Activated CD4-positive, CD25-positive, alpha-beta regulatory T cell treated with anti-CD3 and anti-CD28 coated beads, Interleukin-2, amount 50 U/mL, for 24 hours (primary cell): Measurements from ENCODE around the gene PAK6.

ENCODE experiments used
- ATAC-seq, 2 donors: fragments of 150-1000 bp; cut with Tn5 transposase; one replicate each; pipeline ENCODE4 v1.10.0; 2021; ENCODE audit warnings: mild to moderate bottlenecking in 1 of 2, moderate library complexity in 1 of 2

Gene PAK6

DNA sequence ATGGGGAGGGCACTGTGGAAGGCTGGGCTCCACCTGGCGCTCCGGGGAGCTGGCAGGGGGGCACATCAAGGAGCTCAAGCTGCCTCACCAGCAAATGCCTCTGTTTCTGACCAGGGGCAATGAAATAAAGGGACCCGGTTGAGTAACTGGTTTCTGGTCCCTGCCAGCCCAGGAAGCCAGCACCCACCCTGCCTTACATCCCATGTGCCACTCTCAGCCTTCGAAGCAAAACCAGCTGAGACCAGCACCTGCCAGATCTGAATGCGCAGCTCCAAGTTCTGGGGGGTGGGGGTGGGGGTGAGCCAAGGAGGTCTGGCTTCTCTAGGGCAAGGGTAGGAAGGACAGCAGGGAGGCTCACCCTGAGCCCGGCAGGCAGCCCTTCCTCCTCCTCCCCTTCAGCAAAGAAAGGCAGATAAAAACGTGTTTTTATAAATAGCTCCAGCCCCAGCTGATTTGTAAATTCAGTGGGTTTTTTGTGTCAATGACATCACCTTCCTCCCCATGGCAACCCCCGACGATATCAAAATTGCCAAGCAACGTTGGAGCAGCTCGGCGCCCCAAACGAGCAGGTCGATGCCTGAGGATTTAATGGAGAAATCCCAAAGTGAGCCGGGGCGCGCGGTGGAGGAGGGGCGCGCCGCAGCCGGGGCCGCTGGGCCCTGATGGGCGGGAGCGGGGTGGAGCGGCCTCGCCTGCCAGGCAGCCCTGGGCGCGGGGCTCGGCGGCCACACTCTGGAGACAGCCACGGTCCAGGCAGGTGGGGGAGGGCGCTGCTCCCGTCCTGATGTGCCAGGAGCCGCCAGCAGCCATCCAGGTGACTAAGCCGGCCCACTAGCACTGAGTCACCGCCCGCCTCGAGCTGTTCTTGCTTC, at the start of gene PAK6:
TSS of gene PAK6 (plus strand) at position 532 of the 872 bp plus-strand sequence. CDS start 25,723 bp downstream, outside the sequence.
- peak; percentile 82 for ATAC-seq

GRCh38 chr15:40190591-40190990, 48.3 kb upstream of the PAK6 start:
- no peak for ATAC-seq

DNA sequence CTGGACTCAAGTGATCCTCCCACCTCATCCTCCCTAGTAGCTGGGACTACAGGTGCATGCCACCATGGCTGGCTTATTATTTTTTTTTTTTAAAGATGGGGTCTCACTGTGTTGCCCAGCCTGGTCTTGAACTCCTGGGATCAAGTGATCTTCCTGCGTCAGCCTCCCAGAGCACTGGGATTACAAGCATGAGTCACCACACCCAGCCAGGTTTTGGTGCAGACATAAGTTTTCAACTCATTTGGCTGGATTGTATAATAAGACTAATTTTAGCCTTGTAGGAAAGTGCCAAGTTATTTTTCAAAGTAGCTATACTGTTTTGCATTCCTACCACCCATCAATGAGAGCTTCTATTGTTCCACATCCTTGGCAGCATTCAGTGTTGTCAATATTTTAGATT, 45.9 kb upstream of the PAK6 start:
- ATAC-seq = no peak

DNA sequence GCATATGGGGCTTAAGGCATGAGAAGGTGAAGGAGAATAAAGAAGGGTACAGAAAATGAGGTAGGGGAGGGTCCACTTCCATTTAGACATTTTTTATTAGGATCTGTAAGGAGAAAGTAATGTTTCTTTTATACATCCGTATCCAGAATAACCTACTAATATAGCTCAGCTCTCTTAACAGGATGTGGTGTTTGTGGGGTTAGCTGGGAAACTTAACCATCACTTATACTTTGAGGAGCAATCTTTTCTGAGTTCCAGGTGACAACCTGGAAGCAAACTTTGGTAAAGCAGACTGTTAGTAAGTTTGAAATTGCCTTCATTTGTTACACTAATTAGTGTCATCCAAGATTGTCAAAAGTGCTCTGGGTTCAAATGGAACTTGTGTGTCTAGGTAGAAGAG, 41.4 kb upstream of the PAK6 start:
- ATAC-seq = no peak

GRCh38 chr15:40198355-40199085, 40.3 kb upstream of the PAK6 start:
- ATAC-seq = no peak

- no peak for ATAC-seq
These were observed 34.8 kb upstream of the PAK6 start for GRCh38 chr15:40204100-40204499.

DNA sequence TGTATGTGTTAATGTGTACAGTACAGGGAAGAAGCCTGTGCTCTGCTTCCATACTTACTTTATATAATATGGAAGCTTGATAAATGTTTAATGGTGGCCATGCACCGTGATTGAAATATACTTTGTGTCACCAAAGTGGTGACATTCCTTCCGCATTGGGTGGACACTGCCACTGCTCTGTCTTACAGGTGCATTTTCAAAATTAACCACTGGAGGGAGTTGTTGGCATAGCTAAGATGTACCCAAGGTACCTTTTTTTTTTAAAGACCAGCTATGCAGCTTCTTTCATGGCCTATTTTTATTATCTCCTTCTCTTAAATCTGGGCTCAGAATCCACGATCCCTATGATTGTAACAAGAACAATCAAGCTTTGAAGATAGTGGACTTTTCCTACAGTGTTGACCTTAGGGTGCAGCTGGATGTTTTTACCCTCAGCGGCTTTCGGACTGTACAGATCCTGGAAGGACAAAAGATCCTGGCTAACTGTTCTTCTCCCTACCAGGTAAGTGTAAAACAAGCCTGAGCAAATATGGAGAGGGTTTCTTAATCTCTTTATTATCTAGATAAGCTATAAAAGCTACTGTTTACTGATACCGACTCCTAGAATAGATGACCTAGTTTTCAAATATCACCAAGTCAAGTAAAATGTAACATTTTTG, 21.6 kb upstream of the PAK6 start:
- peak; percentile 77 to 87 for ATAC-seq

GRCh38 chr15:40219801-40220200, 19.1 kb upstream of the PAK6 start:
- ATAC-seq = no peak

GRCh38 chr15:40222131-40222530, 16.7 kb upstream of the PAK6 start:
- no peak for ATAC-seq

DNA sequence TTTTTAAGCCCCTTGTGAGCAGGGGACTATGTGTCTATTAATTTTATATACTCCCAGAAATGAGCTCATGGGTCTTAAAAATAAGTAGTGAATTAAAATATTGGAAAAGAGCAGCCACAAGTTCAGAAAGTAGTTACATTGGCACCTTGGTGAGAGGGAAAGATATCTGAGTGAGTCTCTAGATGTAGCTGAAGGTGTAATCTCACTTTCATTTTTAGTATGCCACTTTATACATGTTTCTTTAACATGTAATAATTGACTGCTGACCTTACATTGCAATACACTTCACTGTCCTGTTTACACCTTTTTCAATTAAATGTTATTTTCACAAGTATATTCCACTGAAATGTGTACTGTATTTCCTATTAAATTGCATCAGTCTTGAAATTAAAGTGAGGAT, 12.1 kb upstream of the PAK6 start:
- peak; percentile 48 to 68 for ATAC-seq

DNA sequence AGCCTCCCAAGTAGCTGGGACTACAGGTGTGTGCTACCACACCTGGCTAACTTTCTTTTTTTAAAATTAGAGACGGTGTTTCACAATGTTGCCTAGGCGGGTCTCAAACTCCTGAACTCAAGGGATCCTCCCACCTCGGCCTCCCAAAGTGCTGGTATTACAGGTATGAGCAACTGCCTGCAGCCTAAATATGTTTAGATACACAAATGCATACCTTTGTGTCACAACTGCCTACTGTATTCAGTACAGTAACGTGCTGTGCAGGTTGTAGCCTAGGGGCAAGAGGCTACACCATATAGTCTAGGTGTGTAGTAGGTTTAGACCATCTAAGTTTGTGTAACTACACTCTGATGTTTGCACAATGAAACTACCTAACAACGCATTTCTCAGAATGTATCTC, 9.5 kb upstream of the PAK6 start:
- no peak for ATAC-seq

DNA sequence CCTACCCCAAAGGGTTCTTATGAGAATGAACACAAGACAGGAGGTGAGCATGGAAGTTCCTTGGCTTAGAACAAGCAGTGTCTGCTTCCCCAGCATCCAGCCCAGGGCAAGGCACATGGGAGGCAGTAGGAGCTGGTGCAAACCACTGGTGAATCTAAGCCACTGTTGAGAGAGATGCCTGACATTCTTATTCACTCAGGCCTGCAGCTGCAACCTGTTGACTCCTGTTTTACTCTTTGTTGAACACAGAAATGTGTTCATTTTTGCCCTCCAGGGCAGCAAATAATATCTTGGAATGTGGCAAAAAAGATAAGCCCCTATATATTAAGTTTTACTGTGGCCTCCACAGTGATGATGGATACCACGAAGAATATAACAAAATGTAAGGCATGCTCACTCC, 8.9 kb upstream of the PAK6 start:
- ATAC-seq = no peak

DNA sequence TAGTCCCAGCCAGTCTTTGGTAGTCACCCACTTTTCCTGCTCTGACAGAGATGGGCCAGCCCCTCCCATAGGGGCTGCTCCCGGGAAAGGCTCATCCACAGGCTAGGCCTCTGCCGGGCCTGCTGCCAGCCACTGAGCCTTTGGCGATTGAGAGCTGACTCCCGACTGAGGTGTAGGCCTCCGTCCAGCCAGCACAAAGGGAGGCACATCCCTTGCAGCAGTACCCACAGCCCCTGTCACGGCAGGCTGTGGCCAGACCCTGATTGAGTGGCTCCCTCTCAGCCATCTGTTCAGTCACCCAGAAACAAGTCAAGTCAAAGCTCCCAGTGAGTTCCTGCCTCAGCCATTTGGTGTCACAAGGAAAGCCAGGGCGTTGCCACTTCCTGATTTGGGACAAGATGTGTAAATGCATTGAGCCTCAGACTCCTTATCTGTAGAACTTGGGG, 6.2 kb upstream of the PAK6 start:
- no peak for ATAC-seq

GRCh38 chr15:40233727-40234577, 4.9 kb upstream of the PAK6 start:
- no peak for ATAC-seq

- no peak for ATAC-seq
These were observed 4.1 kb upstream of the PAK6 start for GRCh38 chr15:40234783-40235182.

- ATAC-seq = no peak
These were observed 3.5 kb upstream of the PAK6 start for GRCh38 chr15:40235201-40235885.

GRCh38 chr15:40239404-40239692, 485 bp downstream of the PAK6 start:
- ATAC-seq = no peak

DNA sequence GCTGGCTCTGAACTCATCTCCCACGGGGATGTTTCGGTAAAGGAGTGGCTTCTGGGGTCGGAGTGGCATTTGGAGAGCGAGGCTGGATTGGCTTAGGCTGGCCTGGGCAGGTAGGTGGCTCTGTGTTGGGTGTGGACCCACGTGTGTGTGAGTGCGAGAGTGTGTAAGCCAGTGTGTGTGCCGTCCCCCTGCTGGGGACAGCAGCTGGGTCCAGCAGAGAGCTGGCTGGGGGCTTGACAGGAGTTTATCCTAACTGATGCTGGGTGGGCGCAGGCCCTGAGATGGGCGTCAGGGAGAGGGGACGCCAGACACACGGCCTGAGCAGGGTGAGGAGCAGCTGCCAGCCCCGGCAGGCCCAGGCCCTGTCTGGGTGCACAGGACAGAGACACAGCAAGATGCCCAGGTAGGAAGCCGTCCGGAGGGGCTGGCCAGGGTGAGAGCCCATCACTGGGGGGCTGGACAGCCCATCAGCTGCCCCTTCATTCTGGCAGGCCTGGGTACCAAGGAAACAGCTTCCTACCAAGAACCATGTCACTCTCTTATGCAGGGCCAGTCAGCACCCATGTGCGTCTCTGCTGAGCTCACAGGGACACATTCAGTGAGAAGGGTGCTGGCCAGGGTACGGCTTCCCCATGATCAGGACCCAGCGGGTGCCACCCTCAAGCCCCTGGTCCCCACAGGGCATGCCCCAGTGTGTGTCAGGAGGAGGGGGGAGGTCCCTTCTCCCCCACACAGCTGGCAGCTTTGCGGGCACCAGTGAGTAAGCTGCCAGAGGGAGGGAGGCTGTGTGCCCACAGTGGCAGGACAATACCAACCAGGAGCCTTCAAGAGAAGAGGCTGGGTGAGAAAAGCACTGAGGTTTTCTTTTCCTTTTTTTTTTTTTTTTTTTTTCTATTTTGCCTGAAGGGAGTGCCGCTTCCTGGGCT, 1.1 kb downstream of the PAK6 start:
- no peak for ATAC-seq

- no peak for ATAC-seq
These were observed 1.9 kb downstream of the PAK6 start for GRCh38 chr15:40240619-40241221.
